ENCODE measurements around the gene OVOL1. TPM values are rescaled to one million over a fixed set of nuclear protein-coding genes. Genes with fewer than 3 reads are reported as not detected.

The OVOL1 gene
- total RNA-seq, 3 donors from 2014 or later (not counting 1 experiment from before 2014, with no cell fraction given): 0.11 to 0.12 TPM; not detected in 1

- Mint-ChIP-seq H3K36me3 (no peaks in the 10 kb centered on the region), H3K4me1 (peaks cover 6 to 11% of the 10 kb centered on the region in 2 donors), H3K9me3 (no peaks in the 10 kb centered on the region), H3K27me3 (ENCODE audit: low read depth in 2 of 2) (no peaks in the 10 kb centered on the region), H3K4me3 (no peak overlapping the region), H3K27ac (no peak overlapping the region)
- DNase-seq (no peak), ATAC-seq (no peak)
- Histone ChIP-seq H3K9me3 (ENCODE audit: control insufficient read depth, insufficient read depth, low read length) (no peaks in the 10 kb centered on the region), H3K27me3 (ENCODE audit: control insufficient read depth, insufficient read depth, low read length) (no peaks in the 10 kb centered on the region), H3K36me3 (ENCODE audit: control insufficient read depth, insufficient read depth, low read length) (peaks cover 18% of the 10 kb centered on the region), H3K4me3 (ENCODE audit: low read length) (no peak overlapping the region), H3K4me1 (ENCODE audit: control insufficient read depth, insufficient read depth, low read length) (peaks cover 13% of the 10 kb centered on the region), H3K27ac (ENCODE audit: low read length) (no peak overlapping the region)
- intact Hi-C loops (cut with micrococcal nuclease): no loop called here
- no peak for TF ChIP-seq CTCF (IDR thresholded peaks at IDR 0.05)
- 74% methylated on average over 7 of the region's 8 CpGs for WGBS (ENCODE audit: insufficient coverage)
Observed at GRCh38 chr11:65773784-65774411, 13.0 kb upstream of the OVOL1 start.

GRCh38 chr11:65774525-65775306 lies 12.1 kb upstream of the OVOL1 start:
- intact Hi-C loops (cut with micrococcal nuclease): no loop called here
- H3K9me3 ChIP-seq (ENCODE audit: control insufficient read depth, insufficient read depth, low read length): no peaks in the 10 kb centered on the region
- 92% methylated on average over 9 of the region's 9 CpGs for WGBS (ENCODE audit: insufficient coverage)
- H3K27ac ChIP-seq (ENCODE audit: low read length): no peak overlapping the region
- no peaks in the 10 kb centered on the region for H3K9me3 Mint-ChIP-seq
- no peaks in the 10 kb centered on the region for H3K36me3 Mint-ChIP-seq
- H3K36me3 ChIP-seq (ENCODE audit: control insufficient read depth, insufficient read depth, low read length): peaks cover 22% of the 10 kb centered on the region
- H3K27ac Mint-ChIP-seq: peak overlapping the region in 1 of 2 donors; percentile 29
- peaks cover 21% of the 10 kb centered on the region for H3K4me1 ChIP-seq (ENCODE audit: control insufficient read depth, insufficient read depth, low read length)
- DNase-seq (no peak), ATAC-seq (no peak)
- no peaks in the 10 kb centered on the region for H3K27me3 ChIP-seq (ENCODE audit: control insufficient read depth, insufficient read depth, low read length)
- H3K4me1 Mint-ChIP-seq: peaks cover 8 to 15% of the 10 kb centered on the region in 2 donors
- no peak for TF ChIP-seq CTCF (IDR thresholded peaks at IDR 0.05)
- H3K4me3 ChIP-seq (ENCODE audit: low read length): no peak overlapping the region
- H3K4me3 Mint-ChIP-seq: no peak overlapping the region
- no peaks in the 10 kb centered on the region for H3K27me3 Mint-ChIP-seq (ENCODE audit: low read depth in 2 of 2)

- intact Hi-C loops (cut with micrococcal nuclease): no loop called here
- peak overlapping the region in 1 of 2 donors; percentile 29 for H3K27ac Mint-ChIP-seq
Observed at GRCh38 chr11:65776196-65776595, 10.7 kb upstream of the OVOL1 start.

More at GRCh38 chr11:65776196-65776595, 10.7 kb upstream of the OVOL1 start:
- Histone ChIP-seq H3K9me3 (ENCODE audit: control insufficient read depth, insufficient read depth, low read length) (no peaks in the 10 kb centered on the region), H3K4me3 (ENCODE audit: low read length) (no peak overlapping the region), H3K27me3 (ENCODE audit: control insufficient read depth, insufficient read depth, low read length) (no peaks in the 10 kb centered on the region), H3K27ac (ENCODE audit: low read length) (no peak overlapping the region), H3K4me1 (ENCODE audit: control insufficient read depth, insufficient read depth, low read length) (peaks cover 23% of the 10 kb centered on the region), H3K36me3 (ENCODE audit: control insufficient read depth, insufficient read depth, low read length) (peaks cover 22% of the 10 kb centered on the region)
- no peak for DNase-seq
- H3K9me3 Mint-ChIP-seq: no peaks in the 10 kb centered on the region
- no peak for ATAC-seq
- TF ChIP-seq CTCF (IDR thresholded peaks at IDR 0.05): no peak
- H3K36me3 Mint-ChIP-seq: no peaks in the 10 kb centered on the region
- H3K4me3 Mint-ChIP-seq: no peak overlapping the region
- H3K4me1 Mint-ChIP-seq: peaks cover 6 to 20% of the 10 kb centered on the region in 2 donors
- no peaks in the 10 kb centered on the region for H3K27me3 Mint-ChIP-seq (ENCODE audit: low read depth in 2 of 2)
- WGBS (ENCODE audit: insufficient coverage): 86% methylated on average over 8 of the region's 8 CpGs

Measured in natural killer cell (primary cell).